Stimulated activated naive CD8-positive, alpha-beta T cell treated with anti-CD3 and anti-CD28 coated beads, Interleukin-15, Interleukin-2, amounts not matched to agents 100 U/mL and 50 U/mL, for 24 hours (primary cell): ENCODE measurements around the gene STK11IP.
"Not testable (repeated sequence)": the region's sequence is repeated elsewhere in the genome, so short reads cannot be mapped to it uniquely, and the experiment has no call there.

Source experiments
- ATAC-seq: fragments of 150-1000 bp; cut with Tn5 transposase; one replicate; pipeline ENCODE4 v1.10.0; 2021
- DNase-seq: peaks from one replicate; pipeline ENCODE4 v3.0.0; 2021

STK11IP gene

GRCh38 chr2:219634951-219635751 is 37.5 kb downstream of the STK11IP start:
- DNase-seq (no peak), ATAC-seq (no peak)

GRCh38 chr2:219636144-219636915 is 38.7 kb downstream of the STK11IP start:
- DNase-seq (no peak), ATAC-seq (no peak)

- no peak for ATAC-seq
- no peak for DNase-seq
These were observed 39.5 kb downstream of the STK11IP start for GRCh38 chr2:219636941-219637841.

- ATAC-seq (no peak), DNase-seq (no peak)
These were observed 40.2 kb downstream of the STK11IP start for GRCh38 chr2:219637842-219638185.

- ATAC-seq (no peak), DNase-seq (no peak)
These were observed 40.7 kb downstream of the STK11IP start for GRCh38 chr2:219638217-219638947.

GRCh38 chr2:219638948-219639755 is 41.5 kb downstream of the STK11IP start:
- DNase-seq (no peak), ATAC-seq (no peak)

GRCh38 chr2:219641390-219642068 is 43.9 kb downstream of the STK11IP start:
- DNase-seq = no peak
- no peak for ATAC-seq

- ATAC-seq (no peak), DNase-seq (no peak)
These were observed 44.4 kb downstream of the STK11IP start for GRCh38 chr2:219642069-219642454.

GRCh38 chr2:219642465-219643083 is 44.9 kb downstream of the STK11IP start:
- DNase-seq = peak; percentile 92
- ATAC-seq = peak; percentile 95

- DNase-seq (no peak), ATAC-seq (no peak)
These were observed 45.4 kb downstream of the STK11IP start for GRCh38 chr2:219643084-219643473.

- ATAC-seq (no peak), DNase-seq (no peak)
These were observed 46.2 kb downstream of the STK11IP start for GRCh38 chr2:219643788-219644398.

- ATAC-seq = no peak
- DNase-seq = no peak
These were observed 47.3 kb downstream of the STK11IP start for GRCh38 chr2:219644801-219645480.

GRCh38 chr2:219645631-219646527 is 48.2 kb downstream of the STK11IP start:
- DNase-seq (no peak), ATAC-seq (no peak)

GRCh38 chr2:219648176-219648575 is 50.5 kb downstream of the STK11IP start:
- no peak for ATAC-seq

GRCh38 chr2:219648963-219649362 is 51.3 kb downstream of the STK11IP start:
- ATAC-seq = no peak
- DNase-seq = no peak

More at GRCh38 chr2:219648176-219648575, 50.5 kb downstream of the STK11IP start:
- DNase-seq = no peak

- ATAC-seq = no peak
- DNase-seq = no peak
These were observed 53.0 kb downstream of the STK11IP start for GRCh38 chr2:219650426-219651248.

- ATAC-seq, DNase-seq: not testable (repeated sequence)
These were observed 54.0 kb downstream of the STK11IP start for GRCh38 chr2:219651656-219652055.
